Choroid plexus epithelial cell (primary cell): Measurements from ENCODE around the gene CRHBP.
"Not testable (repeated sequence)": the region's sequence is repeated elsewhere in the genome, so short reads cannot be mapped to it uniquely, and the experiment has no call there.

Experiments used
- DNase-seq: peaks from one replicate; pipeline ENCODE4 v3.0.0-alpha.2; 2010; ENCODE audit warnings: low read depth
- H3K4me3 ChIP-seq: 2 replicates; pipeline ENCODE4 v1.5.1; 2011; ENCODE audit warnings: low read depth, mild to moderate bottlenecking, control low read depth, low read length, moderate library complexity
- TF ChIP-seq, protein P1 (sequence below): conservative IDR thresholded peaks from 2 replicates; pipeline ENCODE4 v1.5.1; 2011; ENCODE audit warnings: low read depth, mild to moderate bottlenecking, control low read depth, inconsistent platforms, low read length, moderate library complexity

Gene CRHBP, protein sequence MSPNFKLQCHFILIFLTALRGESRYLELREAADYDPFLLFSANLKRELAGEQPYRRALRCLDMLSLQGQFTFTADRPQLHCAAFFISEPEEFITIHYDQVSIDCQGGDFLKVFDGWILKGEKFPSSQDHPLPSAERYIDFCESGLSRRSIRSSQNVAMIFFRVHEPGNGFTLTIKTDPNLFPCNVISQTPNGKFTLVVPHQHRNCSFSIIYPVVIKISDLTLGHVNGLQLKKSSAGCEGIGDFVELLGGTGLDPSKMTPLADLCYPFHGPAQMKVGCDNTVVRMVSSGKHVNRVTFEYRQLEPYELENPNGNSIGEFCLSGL

DNA sequence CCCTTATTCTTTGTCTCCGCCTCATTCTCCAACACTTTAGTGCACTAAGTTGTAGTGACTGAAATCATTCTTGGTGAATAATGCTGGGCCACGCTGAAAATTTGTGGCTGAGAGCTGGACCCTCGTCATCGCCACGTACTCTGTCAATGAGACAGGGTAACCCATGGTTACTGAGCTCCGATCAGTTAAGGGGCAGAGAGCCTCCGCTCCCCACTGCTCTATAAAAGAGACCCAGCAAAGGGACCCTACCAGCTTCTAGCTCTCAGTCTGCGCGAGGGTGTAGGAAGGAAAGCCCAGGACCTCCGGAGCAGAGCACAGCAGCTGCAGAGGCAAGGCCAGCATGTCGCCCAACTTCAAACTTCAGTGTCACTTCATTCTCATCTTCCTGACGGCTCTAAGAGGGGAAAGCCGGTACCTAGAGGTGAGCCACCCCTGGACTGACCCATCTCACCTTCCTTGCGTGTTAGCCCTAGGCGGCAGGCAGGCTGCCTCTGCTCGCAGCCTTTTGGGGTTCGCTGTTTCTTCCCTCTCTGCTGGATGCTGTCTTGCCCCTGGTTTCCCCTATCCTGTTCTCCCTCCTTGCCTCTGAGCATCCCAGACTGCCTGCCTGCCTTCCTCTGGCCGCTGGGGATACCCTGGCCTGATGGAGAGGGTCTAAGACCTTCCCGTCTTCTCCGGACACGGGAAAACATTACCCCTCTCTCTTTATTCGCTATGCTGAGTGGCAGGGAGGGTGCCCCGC, at the start of gene CRHBP:
CRHBP (plus strand) TSS at position 251 of the 742 bp plus-strand sequence; CDS start at position 341, 90 bp downstream.
- no peak for DNase-seq
- TF ChIP-seq, protein P1, sequence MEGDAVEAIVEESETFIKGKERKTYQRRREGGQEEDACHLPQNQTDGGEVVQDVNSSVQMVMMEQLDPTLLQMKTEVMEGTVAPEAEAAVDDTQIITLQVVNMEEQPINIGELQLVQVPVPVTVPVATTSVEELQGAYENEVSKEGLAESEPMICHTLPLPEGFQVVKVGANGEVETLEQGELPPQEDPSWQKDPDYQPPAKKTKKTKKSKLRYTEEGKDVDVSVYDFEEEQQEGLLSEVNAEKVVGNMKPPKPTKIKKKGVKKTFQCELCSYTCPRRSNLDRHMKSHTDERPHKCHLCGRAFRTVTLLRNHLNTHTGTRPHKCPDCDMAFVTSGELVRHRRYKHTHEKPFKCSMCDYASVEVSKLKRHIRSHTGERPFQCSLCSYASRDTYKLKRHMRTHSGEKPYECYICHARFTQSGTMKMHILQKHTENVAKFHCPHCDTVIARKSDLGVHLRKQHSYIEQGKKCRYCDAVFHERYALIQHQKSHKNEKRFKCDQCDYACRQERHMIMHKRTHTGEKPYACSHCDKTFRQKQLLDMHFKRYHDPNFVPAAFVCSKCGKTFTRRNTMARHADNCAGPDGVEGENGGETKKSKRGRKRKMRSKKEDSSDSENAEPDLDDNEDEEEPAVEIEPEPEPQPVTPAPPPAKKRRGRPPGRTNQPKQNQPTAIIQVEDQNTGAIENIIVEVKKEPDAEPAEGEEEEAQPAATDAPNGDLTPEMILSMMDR, result no peak
- H3K4me3 ChIP-seq, result peak within 1 kb of the TSS; percentile 50

DNA sequence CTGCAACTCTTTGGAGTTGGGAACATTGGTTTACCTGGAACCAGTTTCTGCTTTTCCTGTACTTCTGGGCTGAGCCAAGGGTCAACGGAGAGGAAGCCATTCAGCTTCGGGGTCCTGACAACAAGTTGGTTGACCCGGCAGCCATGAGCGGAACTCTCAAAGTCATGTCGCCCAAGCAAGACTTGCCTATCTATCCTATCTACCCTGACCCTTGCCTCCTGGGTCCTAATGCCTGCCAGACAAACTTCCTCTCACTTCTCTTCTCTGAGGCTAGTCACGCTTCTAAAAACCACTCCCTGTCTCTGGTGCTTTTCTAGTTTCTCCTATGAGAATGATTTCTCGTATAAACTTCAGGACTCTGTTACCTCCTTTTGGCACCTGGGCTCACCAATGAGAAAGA, 44.7 kb upstream of the CRHBP start:
- TF ChIP-seq, protein P1, result no peak
- no peak for DNase-seq

DNA sequence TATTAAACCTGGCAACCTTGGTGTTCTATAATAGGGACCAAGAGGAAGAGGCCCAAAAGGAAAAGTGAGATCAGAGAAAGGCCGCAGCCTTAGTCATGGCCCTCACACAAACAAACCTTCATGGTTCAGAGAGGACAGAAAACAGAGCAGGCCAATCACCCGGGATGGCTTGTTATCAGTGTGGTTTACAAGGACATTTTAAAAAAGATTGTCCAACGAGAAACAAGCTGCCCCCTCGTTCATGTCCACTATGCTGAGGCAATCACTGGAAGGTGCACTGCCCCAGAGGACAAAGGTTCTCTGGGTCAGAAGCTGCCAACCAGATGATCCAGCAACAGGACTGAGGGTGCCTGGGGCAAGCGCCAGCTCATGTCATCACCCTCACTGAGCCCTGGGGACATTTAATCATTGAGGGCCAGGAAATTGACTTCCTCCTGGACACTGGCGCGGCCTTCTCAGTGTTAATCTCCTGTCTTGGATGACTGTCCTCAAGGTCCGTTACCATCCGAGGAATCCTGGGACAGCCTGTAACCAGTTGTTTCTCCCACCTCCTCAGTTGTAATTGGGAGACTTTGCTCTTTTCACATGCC, 42.4 kb upstream of the CRHBP start:
- H3K4me3 ChIP-seq, DNase-seq: not testable (repeated sequence)

More for the DNA sequence above, 44.7 kb upstream of the CRHBP start:
- no peak overlapping the region for H3K4me3 ChIP-seq

DNA sequence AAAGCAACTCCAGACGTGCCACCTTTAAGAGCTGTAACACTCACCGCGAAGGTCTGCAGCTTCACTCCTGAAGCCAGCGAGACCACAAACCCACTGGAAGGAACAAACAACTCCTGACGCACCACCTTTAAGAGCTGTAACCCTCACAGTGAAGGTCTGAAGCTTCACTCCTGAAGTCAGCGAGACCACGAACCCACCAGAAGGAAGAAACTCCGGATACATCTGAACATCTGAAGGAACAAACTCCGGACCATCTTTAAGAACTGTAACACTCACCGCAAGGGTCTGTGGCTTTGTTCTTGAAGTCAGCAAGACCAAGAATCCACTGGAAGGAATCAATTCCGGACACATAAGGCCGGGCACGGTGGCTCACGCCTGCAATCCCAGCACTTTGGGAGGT, 38.2 kb upstream of the CRHBP start:
- not testable (repeated sequence) for H3K4me3 ChIP-seq, DNase-seq

DNA sequence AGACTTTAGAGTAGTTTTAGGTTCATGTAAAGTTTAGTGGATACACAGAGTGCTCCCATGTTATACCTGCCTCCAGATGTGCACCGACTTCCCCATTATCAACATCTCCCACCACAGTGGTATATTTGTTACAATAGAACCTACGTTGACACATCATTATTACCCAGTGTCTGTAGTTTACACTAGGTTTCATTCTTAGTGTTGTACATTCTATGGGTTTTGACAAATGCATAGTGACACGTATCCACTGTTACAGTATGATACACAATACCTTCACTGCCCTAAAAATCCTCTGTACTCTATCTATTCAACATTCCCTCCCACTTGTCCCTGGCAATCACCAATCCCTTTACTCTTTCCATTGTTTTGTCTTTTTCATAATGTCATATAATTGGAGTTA, 34.3 kb upstream of the CRHBP start:
- TF ChIP-seq, protein P1, result no peak

DNA sequence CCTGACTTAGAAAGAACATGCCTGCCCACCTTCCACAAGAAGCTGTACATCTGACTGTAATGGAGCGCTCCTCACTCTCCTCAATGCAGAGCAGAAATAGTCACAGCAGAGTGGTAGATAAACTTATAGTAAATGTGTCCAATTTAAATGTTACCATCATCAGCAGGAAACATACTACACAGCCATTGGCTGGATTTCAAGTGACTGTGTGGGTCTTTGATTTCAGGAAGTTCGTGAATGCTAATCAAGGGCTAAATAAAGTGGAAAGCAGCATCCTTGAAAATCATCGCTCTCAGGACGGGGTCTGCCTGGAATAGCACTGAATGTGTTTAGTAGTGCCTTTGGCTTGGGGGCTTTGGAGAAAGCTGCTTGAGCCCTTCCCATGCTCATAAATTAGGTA, 32.4 kb upstream of the CRHBP start:
- H3K4me3 ChIP-seq, result no peak overlapping the region
- DNase-seq, result no peak
- TF ChIP-seq, protein P1, result no peak

More for the DNA sequence above, 34.3 kb upstream of the CRHBP start:
- no peak for DNase-seq
- H3K4me3 ChIP-seq, result no peak overlapping the region

DNA sequence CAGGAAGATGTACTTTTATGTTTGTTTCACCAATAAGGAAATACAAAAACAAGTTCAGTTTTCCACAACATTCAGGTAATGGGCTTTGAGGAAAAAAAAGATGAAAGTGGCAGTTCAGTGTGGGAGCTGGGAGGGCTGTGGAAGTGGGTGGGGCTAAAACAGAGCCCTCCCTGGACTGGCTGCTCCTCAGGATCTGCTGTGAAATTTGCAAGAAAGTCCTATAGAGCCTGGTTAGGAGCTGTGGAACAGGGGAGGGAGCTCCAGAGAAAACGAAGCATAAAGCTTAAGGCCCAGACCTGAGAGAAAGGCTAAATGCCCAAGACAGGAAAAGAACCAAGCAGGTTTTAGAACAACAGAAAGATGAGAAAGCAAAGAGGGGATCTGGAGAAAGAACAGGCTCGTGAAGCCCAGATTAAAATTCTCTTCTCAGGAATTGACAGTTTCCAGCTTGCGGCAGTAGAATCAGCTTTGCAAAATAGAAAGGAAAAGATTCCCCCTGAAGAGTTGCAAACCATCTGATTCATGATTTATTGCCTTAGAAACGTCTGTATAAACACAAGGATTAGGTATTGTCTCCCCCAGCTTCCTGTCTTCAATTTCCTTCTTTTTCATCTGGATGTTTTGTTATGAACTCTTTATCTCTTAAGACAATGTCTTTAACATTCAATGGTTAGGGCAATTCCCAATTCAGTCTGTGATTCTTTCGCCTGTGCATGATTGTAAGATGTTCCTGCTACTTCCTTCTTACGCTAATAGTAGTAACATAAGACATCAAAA, 26.3 kb upstream of the CRHBP start:
- DNase-seq, result peak; percentile 26
- no peak overlapping the region for H3K4me3 ChIP-seq
- TF ChIP-seq, protein P1, result no peak
